Adipose tissue (tissue), 3 donors: ENCODE measurements around the gene ALX4. TPM values are rescaled to one million over a fixed set of nuclear protein-coding genes. Genes with fewer than 3 reads are reported as not detected.

Source experiments
- H3K27ac ChIP-seq: one replicate; pipeline ENCODE4 v1.5.1; 2013; ENCODE audit warnings: low read depth, low read length
- WGBS, 3 donors: extraction: QIAGEN DNeasy Blood & Tissue Kit; methylation state at CpG; one replicate each; pipeline ENCODE4 v1.1.7; 2013; 5-methylcytosine and 5-hydroxymethylcytosine counted together
- polyA plus RNA-seq, 3 donors: library from polyadenylated mRNA; stranded (reverse); fragments of 200-250 nt; gene quantifications; one replicate each; pipeline ENCODE4 v1.2.3, GENCODE V29; 2013
- donor health status: healthy with polysubstance abuse.
- donor health status: Bipolar disorder and iron deficiency.
- donor health status: healthy.

The ALX4 gene
- polyA plus RNA-seq, 3 donors, result 0.01 to 0.22 TPM; not detected in 1

- no peak overlapping the region for H3K27ac ChIP-seq
- WGBS, 3 donors, result 56 to 84% (median 78%) methylated on average over 16 of the region's 16 CpGs
These were observed 29.0 kb upstream of the ALX4 start for GRCh38 chr11:44338698-44339529.

- no peak overlapping the region for H3K27ac ChIP-seq
- 23 to 42% (median 42%) methylated on average over 11 of the region's 11 CpGs for WGBS, 3 donors
These were observed 28.1 kb upstream of the ALX4 start for GRCh38 chr11:44338026-44338425.

- 46 to 54% (median 51%) methylated on average over 6 of the region's 6 CpGs for WGBS, 3 donors
- no peak overlapping the region for H3K27ac ChIP-seq
These were observed 26.0 kb upstream of the ALX4 start for GRCh38 chr11:44335919-44336318.

GRCh38 chr11:44335052-44335760 is 25.3 kb upstream of the ALX4 start:
- 26 to 31% (median 27%) methylated on average over 12 of the region's 12 CpGs for WGBS, 3 donors
- H3K27ac ChIP-seq, result no peak overlapping the region

- 42 to 46% (median 46%) methylated on average over 7 of the region's 7 CpGs for WGBS, 3 donors
- no peak overlapping the region for H3K27ac ChIP-seq
These were observed 24.5 kb upstream of the ALX4 start for GRCh38 chr11:44334356-44335004.

GRCh38 chr11:44333271-44334218 is 23.6 kb upstream of the ALX4 start:
- H3K27ac ChIP-seq, result no peak overlapping the region
- WGBS, 3 donors, result 61 to 76% (median 73%) methylated on average over 14 of the region's 14 CpGs

GRCh38 chr11:44332665-44333064 is 22.7 kb upstream of the ALX4 start:
- no peak overlapping the region for H3K27ac ChIP-seq
- WGBS, 3 donors, result 59 to 73% (median 64%) methylated on average over 6 of the region's 6 CpGs

GRCh38 chr11:44329472-44330230 is 19.7 kb upstream of the ALX4 start:
- WGBS, 3 donors, result 66 to 80% (median 68%) methylated on average over 8 of the region's 8 CpGs
- no peak overlapping the region for H3K27ac ChIP-seq

GRCh38 chr11:44328138-44328660 is 18.3 kb upstream of the ALX4 start:
- H3K27ac ChIP-seq, result no peak overlapping the region
- 17 to 45% (median 38%) methylated on average over 11 of the region's 11 CpGs for WGBS, 3 donors

- 48 to 68% (median 67%) methylated on average over 10 of the region's 10 CpGs for WGBS, 3 donors
- no peak overlapping the region for H3K27ac ChIP-seq
These were observed 17.8 kb upstream of the ALX4 start for GRCh38 chr11:44327730-44328129.

- 34 to 43% (median 35%) methylated on average over 15 of the region's 15 CpGs for WGBS, 3 donors
These were observed 16.9 kb upstream of the ALX4 start for GRCh38 chr11:44326615-44327475.

GRCh38 chr11:44325698-44326097 is 15.8 kb upstream of the ALX4 start:
- no peak overlapping the region for H3K27ac ChIP-seq
- WGBS, 3 donors, result 68 to 81% (median 75%) methylated on average over 5 of the region's 5 CpGs

More at GRCh38 chr11:44326615-44327475, 16.9 kb upstream of the ALX4 start:
- no peak overlapping the region for H3K27ac ChIP-seq

- no peak overlapping the region for H3K27ac ChIP-seq
- 37 to 74% (median 58%) methylated on average over 13 of the region's 13 CpGs for WGBS, 3 donors
These were observed 15.0 kb upstream of the ALX4 start for GRCh38 chr11:44324749-44325525.

- H3K27ac ChIP-seq, result no peak overlapping the region
- WGBS, 3 donors, result 25 to 52% (median 38%) methylated on average over 1 of the region's 1 CpG
These were observed 14.3 kb upstream of the ALX4 start for GRCh38 chr11:44324222-44324621.

- H3K27ac ChIP-seq, result no peak overlapping the region
- 22 to 26% (median 25%) methylated on average over 6 of the region's 6 CpGs for WGBS, 3 donors
These were observed 12.3 kb upstream of the ALX4 start for GRCh38 chr11:44322243-44322642.

GRCh38 chr11:44321059-44321458 is 11.1 kb upstream of the ALX4 start:
- no peak overlapping the region for H3K27ac ChIP-seq
- 9 to 21% (median 19%) methylated on average over 4 of the region's 4 CpGs for WGBS, 3 donors
